NK-92 (cell line): ENCODE measurements around the gene TRMU.
"Not testable (repeated sequence)": the region's sequence is repeated elsewhere in the genome, so short reads cannot be mapped to it uniquely, and the experiment has no call there.

Experiments
- DNase-seq: peaks from one replicate; lab custom pipeline; 2025; ENCODE audit not compliant: unreplicated experiment; lab: John Stamatoyannopoulos, UW

TRMU gene

DNA sequence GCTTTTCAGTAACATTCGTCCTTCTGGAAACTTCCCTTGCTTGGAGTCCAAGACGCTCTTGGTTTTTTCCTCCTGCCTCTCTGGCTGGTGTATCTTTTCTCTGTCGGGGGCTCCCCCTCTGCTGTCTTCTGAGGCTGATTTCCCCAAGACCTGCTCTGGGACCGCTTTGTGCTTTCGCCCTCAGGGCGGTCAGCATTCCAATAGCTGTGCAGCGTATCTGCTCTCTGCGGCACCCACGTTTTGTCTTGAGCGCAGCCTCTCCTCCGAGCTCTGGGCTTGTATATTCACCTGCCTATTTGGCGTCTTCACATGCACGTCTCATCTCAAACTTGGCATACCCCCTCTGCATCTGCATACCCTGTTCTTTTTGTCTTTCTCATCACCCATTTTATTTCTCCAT is 36.4 kb upstream of the TRMU start:
- DNase-seq: no peak

DNA sequence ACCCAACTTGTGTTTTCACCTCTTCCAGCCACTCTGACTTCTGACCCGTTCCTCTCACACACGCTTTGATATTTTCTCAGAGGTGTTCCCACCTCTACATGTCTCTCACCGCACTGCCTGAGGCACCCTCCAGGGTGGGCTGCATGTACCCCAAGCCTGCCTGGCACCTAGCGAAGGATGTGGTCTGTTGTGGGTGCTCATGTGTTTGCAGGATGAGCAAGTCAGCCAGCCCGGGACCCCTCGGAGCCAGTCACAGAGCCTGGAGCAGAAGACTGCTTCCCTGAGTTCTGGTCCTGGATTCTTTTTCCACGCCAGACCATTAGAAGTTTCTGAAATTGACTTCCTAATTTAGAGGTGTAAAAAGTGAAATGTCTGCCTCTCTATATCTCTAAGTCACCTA is 35.0 kb upstream of the TRMU start:
- DNase-seq: no peak

DNA sequence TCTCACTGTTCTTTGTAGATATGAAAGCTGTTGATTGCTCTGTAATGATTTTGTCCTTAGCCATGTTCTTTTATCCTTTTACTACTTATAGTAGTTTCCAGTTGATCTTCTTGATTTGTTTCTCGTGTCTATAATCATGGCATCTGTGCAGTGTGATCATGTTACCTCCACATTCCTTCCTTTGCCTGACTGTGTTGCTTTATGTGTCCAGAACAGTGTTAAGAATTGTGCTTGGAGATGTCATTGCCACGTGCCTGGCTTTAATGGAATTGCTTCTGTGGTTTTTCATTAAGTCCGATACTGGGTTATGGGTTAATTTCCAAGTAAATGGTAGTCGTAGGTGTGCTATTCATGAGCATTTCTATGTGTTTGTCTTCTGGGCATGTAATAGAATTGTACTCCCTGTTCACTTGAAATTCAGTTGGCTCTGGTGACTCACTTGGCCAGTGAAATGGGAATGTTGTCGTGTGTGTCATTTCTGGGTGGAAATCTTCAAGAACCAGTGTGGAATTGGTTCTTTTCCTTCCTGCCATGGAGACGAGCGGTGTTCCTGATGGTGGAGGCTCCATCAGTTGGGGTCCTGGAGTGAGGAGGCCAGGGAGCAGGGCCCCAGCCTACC is 32.1 kb upstream of the TRMU start:
- DNase-seq: no peak

DNA sequence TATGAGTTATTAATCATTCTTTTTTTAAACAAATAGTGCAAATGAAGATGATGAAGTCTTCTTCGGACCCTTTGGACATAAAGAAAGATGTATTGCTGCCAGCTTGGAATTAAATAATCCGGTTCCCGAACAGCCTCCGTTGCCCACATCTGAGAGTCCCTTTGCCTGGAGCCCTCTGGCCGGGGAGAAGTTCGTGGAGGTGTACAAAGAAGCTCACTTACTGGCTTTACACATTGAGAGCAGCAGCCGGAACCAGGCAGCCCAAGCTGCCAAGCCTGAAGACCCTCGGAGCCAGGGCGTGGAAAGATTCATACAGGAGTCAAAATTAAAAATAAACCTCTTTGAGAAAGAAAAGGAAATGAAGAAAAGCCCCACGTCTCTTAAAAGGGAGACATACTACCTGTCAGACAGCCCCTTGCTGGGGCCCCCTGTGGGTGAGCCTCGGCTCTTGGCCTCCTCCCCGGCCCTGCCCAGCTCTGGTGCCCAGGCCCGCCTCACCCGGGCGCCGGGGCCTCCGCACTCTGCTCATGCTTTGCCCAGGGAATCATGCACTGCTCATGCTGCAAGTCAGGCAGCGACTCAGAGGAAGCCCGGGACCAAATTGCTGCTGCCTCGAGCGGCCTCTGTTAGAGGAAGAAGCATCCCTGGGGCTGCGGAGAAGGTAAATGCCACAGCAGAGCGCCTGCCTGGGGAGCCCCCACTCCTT is 27.1 kb upstream of the TRMU start:
- DNase-seq: no peak

DNA sequence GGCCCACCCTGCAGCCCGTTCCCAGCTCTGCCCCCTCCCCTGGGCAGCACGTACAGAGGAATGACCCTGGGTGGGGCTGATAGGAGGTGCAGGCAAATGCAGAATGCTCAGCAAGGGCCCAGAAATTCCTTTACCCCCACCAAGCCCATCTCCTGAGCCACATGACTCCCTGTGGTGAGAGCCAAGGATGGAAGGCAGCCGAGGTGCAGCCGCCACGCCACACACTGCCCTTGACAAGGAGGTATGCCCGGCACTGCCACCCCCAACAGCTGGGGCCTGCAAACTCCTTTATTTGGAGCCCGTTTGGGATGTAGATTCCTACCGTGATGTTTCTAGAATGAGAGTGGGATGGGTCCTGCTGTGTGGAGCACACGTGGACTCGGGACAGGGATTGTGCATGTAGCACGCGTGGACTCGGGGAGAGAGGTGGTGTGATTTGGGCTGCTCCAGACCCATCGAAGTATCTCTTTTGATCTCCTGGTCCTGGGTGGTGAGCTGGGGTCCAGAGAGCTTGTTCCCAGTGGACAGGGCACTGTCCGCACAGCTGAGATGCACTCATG is 25.9 kb upstream of the TRMU start:
- DNase-seq: no peak

DNA sequence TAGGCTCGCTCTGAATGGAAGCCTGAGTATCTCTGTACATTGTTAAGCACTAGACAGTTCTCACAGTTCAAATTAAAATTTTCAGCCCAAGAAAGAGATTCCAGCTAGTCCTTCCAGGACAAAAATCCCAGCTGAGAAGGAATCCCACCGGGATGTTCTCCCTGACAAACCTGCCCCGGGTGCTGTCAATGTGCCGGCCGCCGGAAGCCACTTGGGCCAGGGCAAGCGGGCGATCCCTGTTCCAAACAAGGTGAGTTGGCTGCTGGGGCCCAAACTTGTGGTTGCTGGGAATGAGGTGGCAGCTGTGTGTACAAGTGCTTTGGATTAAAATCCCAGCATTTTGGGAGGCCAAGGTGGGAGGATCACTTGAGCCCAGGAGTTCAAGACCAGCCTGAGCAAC is 23.5 kb upstream of the TRMU start:
- no peak for DNase-seq

DNA sequence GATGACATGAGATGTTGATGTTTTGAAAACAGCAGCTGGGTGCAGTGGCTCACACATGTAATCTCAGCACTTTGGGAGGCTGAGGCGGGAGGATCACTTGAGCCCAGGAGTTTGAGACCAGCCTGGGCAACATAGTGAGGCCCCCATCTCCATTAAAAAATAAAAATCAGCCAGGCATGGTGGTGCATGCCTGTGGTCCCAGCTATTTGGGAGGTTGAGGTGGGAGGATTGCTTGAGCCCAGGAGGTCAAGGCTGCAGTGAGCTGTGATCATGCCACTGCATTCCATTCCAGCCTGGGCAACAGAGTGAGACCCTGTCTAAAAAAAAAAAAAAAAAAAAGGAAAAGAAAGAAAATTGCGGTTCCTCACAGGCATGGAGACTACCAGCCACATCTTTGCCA is 22.7 kb upstream of the TRMU start:
- not testable (repeated sequence) for DNase-seq

DNA sequence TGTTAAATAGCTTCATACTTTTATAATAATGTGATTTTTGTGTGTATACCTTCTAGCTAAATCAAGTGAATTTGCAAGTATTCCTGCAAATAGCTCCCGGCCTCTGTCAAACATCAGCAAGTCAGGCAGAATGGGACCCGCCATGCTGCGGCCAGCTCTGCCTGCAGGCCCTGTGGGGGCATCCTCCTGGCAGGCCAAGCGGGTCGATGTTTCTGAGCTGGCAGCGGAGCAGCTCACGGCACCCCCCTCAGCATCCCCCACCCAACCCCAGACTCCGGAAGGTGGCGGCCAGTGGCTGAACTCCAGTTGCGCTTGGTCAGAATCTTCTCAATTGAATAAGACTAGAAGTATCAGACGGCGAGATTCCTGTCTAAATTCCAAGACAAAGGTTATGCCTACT is 19.5 kb upstream of the TRMU start:
- DNase-seq: no peak

DNA sequence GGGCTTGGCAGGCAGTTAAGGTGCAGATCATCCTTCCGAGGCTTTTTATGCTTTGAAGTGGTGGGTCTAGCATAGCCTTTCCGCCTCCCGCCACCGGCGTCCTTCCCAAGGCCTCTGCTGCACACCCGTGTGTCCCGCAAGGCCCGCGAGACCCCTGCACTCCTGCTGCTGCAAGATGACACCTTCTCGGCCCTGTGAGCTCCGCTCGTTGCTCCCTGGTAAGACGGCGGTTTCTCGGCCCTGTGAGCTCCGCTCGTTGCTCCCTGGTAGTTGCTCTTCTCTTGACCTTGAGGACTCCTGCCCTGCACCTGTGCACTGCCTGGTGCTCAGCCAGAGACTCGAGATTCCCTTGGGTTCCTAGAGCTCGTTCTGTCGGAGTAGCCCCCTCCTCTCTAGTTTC is 17.9 kb upstream of the TRMU start:
- no peak for DNase-seq

DNA sequence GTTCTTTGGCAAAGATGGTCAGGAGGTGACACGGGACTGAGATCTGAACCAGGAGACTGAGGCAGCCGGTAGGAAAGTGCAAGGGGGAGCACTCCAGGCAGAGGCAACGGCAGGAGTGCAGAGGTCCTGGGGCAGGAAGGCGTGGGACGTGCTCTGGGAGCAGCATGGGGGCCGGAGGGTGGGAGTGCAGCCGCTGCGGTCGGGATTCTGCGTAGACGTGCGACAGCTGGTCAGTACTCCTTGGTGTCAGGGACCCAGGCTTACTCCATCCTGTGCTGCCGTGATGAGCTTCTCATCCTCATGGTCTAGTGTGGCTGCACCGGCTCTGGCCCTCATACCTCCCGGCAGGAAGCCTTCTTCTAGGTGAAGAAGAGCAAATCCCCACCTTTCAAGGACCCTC is 16.9 kb upstream of the TRMU start:
- no peak for DNase-seq

DNA sequence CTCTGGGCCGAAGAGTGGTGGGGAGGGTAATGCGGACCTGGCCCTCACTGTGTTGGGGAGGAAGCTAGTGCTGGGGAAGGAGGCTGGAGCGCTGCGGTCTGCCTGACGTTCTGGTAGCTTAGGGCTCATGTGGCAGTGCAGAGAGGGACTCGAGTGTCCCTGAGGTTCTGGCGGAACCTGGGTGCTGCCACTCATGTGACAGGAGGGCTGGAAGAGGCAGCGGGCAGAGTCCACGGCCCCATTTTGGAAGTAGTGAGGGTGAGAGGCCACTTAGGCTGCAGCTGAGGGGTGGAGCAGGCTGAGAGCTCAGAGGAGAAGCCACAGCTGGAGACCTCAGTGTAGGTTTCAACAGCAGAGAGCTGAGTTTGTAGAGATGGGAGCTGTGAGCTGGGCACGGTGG is 16.2 kb upstream of the TRMU start:
- DNase-seq: no peak

DNA sequence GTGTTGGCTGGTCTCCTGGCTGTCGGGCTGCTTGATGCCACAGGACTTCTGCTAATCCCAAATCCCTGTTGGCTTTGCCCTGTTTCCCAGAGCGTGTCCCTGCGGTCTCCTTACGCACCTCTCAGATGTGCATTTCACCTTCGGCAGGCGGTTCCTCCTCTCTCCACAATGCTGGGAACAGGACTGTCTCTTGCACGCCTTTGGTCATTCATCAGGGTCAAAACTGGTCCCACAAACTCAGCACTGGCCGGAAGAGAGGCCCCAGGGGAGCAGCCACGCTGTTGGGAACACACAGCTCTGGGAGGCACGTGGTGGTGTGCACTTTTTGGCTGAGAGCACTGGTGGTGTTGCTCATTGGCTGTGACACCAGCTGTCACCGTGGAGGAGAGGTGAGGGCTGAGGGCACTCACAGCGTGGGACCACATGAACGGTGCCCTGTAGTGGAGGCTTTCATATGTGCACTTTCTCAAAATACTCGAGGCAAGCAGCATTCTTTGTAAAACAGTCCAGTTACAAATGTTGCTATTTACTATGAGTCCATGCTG is 15.3 kb upstream of the TRMU start:
- DNase-seq: no peak

DNA sequence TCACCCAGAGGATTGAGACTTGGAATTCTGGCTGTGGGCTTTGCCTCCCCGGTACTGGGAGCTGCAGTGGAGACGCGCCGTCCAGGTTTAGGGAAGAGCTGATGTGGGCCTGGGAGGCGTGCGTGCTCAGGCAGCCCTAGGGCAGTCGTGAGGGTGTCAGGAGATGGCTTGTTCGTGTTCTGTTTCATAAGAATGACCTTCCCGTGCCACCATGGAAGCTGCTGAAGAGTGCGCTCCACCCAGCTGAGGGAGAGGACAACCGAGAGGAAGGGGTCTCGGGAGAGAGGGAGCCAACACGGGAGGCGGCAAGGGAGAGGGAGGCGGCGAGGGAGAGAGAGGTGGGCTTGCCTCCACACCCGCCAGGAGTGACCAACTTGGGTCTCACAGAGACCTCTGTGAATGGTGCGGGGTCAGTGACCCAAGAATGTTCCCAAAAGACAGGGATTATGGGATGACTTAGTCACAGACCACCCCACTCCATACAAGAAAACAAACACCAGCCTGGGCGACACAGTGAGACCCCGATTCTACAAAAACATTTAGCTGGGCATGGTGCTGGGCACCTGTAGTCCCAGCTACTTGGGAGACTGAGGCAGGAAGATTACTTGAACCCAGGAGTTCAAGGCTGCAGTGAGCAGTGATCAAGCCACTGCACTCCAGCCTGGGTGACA is 14.7 kb upstream of the TRMU start:
- no peak for DNase-seq

DNA sequence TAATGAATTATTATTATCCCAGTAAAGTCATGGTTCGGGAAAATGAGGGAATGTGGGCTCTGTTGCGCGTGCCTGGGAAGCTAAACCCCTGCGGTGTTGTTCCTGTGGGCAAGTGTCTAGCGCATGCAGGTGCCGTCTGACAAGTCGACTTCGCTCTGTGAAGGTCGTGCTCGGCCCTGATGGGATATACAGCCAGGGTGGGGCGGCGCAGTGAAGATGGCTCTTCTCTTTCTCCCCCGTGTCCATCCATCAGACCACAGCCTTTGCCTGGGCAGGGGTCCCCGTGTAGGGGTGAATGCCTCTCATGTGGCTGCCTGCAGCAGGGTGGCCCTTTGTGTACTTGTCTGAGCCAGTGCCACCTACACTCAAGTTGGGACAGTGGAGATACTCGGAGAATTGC is 12.8 kb upstream of the TRMU start:
- no peak for DNase-seq

DNA sequence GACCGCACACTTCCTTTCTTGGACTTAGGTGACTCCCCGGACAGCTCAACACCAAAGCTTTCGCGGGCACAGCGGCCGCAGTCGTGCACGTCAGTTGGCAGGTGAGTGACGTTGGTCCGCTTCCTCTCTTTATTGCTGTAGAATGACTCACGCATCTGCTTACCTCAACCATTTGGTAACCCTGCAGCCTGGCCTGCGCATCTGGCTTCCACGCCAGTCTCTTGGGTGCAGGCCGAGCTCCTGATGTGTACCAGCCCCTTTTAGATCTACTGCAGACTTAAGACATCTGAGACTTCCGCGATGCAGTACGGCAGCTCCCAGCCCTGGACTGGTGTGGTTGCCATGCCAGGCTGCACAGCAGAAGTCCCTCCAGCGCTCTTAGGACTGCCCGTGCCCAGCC is 12.4 kb upstream of the TRMU start:
- no peak for DNase-seq

DNA sequence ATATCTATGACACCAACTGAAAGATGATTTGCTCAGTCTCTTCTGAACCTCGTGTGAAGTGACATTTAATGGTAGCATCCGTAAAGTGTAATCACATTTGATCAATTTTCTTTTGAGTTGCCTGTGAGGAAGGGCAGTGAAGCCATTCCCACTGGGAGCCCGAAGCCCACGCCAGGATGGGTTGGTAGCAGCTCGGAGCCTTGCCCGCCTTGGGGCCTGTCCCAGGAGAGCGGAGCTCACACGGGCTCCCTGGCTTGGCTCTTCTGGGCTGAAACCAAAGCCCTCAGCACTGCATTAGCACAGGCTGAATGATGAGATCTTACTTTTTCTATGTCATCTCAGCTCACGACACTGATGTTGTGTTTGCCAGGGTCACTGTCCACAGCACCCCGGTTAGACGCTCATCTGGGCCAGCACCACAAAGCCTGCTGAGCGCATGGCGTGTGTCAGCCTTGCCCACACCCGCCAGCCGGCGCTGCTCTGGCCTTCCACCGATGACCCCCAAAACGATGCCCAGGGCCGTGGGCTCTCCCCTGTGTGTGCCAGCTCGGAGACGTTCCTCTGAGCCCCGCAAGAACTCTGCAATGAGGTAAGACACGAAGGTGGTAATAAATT is 9.3 kb upstream of the TRMU start:
- DNase-seq: no peak

DNA sequence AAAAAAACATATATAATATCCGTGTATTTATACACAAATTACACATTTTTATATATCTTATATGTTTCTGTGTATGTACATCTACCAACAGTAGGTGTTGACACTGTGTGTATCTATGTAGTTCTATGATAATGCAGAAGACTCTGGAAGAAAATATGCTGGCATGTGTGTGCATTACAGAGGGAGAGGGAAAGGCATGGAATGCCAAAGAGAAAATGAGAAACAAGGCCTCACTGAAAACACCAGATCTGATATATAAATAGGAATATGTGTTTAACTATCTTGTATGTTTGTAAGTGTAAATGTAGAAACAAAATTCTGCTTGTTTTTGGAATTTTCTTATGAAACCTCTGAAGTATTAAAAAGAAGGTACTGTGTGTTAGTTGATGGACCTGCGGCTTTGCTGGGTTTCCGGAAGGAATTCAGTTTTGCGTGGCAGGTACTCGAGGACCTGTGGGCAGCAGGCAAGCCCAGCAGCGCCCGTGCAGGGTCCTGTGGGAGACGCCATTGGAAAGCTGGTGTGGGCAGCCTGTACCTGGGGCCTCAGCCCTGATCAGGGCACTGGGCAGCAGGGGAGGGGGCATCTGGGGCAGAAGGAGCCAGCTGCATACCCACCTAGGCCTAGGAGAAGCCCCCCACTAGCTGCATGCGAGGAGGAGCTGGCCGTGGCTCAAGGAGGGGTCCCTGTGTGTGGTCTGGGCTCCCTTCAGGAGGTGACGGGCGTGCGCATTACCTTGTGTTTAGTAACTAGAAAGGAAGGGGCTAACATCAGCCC is 7.6 kb upstream of the TRMU start:
- DNase-seq: no peak

DNA sequence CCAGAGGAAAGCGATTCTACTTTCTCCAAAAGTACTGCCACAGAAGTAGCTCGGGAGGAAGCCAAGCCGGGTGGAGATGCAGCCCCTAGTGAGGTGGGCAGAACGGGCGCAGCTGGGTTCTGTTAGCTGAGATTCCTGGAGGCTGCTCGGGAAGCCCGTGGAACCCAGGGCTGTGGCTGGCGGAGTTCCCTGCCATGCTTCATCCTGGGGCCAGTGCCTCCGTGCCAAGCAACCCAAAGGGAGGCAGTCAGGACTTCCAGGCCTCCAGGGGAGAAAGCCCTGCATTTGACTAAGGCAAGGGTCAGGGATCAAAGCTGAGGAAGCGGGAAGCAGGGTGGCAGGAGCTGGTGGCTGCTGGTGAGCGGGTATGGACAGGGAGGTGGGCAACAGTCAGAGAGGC is 6.7 kb upstream of the TRMU start:
- DNase-seq: no peak

DNA sequence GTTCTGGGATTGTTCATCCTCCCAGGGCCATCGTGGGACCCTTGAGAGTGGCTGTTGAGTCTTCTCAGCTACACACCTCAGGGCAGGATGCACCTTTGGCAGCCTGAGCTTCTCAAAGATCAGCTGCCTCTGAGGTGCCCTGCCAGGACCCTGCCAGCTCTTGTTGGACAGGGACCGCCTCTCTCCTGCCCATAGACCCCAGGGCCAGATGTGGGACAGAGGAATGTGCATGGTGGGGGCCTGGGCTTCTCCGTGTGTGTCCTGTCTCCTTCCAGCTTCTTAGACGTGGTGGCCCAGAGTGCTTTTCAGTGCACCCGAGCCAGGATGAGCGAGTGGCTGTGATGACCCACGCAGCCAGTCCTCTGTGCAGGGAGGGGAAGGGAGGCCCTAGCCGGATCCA is 5.9 kb upstream of the TRMU start:
- no peak for DNase-seq

DNA sequence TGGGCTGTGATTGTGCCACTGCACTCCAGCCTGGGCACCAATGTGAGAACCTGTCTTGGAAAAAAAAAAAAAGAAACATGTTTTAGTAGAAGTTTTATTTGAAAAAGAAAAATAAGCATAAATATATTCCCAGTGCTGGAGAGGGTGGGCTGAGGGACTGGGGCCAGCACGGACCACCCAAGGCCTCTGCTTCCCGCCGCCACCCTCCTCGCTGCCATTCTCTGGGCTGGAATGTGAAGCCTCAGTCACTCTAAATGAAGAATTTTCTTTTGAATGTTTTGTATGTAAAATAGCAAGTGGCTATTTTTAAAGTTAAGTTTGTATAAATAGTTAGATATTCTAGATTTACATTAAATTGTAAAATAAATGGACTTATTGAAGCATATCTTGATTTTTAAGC is 5.1 kb upstream of the TRMU start:
- DNase-seq: no peak

DNA sequence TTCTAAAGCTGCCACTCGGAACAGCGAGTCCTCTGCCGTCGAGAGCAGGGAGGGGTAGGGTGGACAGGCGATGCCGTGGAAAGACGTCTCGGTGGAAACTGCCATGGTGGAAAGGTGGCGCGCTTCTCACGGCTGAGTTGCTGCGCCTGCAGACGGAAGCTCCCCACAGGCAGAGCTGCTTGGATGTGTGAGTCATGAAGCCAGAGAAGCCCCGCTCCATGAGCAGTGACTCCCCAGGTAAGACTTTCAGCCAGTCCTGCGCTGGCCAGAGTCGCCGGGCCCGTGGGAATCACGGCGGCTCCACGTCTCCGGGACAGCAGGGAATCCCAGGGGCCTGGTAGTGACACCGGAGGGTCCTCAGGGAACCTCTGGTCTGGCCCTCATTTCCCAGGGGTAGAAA is 4.0 kb upstream of the TRMU start:
- no peak for DNase-seq
